SK-N-MC (cell line): ENCODE measurements around the gene PIGBOS1.

Experiments
- EZH2 ChIP-seq: fragments of 200-600 bp; sonication (generic); IDR thresholded peaks from one replicate; pipeline ENCODE4 v1.6.1; 2017; ENCODE audit warnings: antibody characterized with exemption
- POLR2AphosphoS5 ChIP-seq: IDR thresholded peaks from 2 replicates; pipeline ENCODE4 v1.6.1; 2012; ENCODE audit warnings: mild to moderate bottlenecking, low read depth, low read length, borderline replicate concordance

GRCh38 chr15:55288006-55288717 lies 30.8 kb downstream of the PIGBOS1 start:
- TF ChIP-seq POLR2AphosphoS5 (no peak), EZH2 (no peak)
